SH-SY5Y (cell line): ENCODE results near the gene UNKL.

Experiments used
- GATA2 ChIP-seq: IDR thresholded peaks from 2 replicates; pipeline ENCODE4 v1.6.1; 2011; ENCODE audit warnings: mild to moderate bottlenecking, low read depth, low read length
- GATA3 ChIP-seq: IDR thresholded peaks from 2 replicates; pipeline ENCODE4 v1.6.1; 2011; ENCODE audit warnings: low read depth, mild to moderate bottlenecking, low read length, moderate library complexity

DNA sequence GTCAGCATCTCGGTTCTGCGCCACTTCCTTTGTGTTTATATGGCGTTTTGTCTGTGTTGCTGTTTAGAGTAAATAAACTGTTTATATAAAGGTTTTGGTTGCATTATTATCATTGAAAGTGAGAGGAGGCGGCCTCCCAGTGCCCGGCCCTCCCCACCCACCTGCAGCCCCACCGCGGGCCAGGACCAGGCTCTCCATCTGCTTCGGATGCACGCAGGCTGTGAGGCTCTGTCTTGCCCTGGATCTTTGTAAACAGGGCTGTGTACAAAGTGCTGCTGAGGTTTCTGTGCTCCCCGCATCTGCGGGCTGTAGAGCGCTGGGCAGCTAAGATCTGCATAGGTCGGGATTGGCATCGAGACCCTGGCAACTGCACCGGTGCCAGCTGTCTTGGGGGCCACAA lies 89.2 kb downstream of the UNKL start:
- TF ChIP-seq GATA2, result no peak
- TF ChIP-seq GATA3, result no peak
